Thyroid gland (tissue), 4 donors: ENCODE measurements around the gene TSC22D1.

Experiments
- CTCF ChIP-seq, 6 experiments: fragments of 200-600 bp in 3 of 6; fragments of 450-650 bp in 3 of 6; sonication (generic) in 3 of 6; IDR thresholded peaks; one replicate each; pipeline ENCODE4 v1.5.1; 2016 to 2019; ENCODE audit warnings: antibody characterized with exemption in 6 of 6, mild to moderate bottlenecking in 2 of 6, inconsistent platforms in 1 of 6, moderate library complexity in 1 of 6
- POLR2A ChIP-seq, 2 donors: fragments of 450-650 bp; IDR thresholded peaks; one replicate each; pipeline ENCODE4 v1.6.1; 2017; ENCODE audit warnings: antibody characterized with exemption in 2 of 2, mild to moderate bottlenecking in 2 of 2, moderate library complexity in 1 of 2

- no peak for TF ChIP-seq CTCF (IDR thresholded peaks at IDR 0.05)
- no peak for TF ChIP-seq POLR2A (IDR thresholded peaks at IDR 0.05)
Measured at GRCh38 chr13:44546164-44546563, 30.0 kb downstream of the TSC22D1 start.
